HepG2 (cell line): ENCODE measurements around the gene RRP12. TPM values are rescaled to one million over a fixed set of nuclear protein-coding genes. Genes with fewer than 3 reads are reported as not detected.

Source experiments
- ATAC-seq: fragments of 200-7000 bp; cut with Tn5 transposase; 3 replicates; pipeline ENCODE4 v1.9.1; 2020; ENCODE audit warnings: mild to moderate bottlenecking, moderate library complexity
- BruUV-seq: library from RNA; stranded (reverse); fragments of 400-500 nt; replicated peaks from 2 replicates; lab custom pipeline; 2021; lab: Mats Ljungman, UMichigan
- CTCF ChIA-PET: fragments of 300-600 bp; formaldehyde crosslinking; extraction: SDS; loops from one replicate; lab custom pipeline; 2021; ENCODE audit warnings: low total read pairs, inconsistent platforms, low intra/inter-chr PET ratio; lab: Yijun Ruan, JAX
- POLR2A ChIA-PET: fragments of 350-600 bp; sonication (Branson Sonifier 250); formaldehyde crosslinking; loops from one replicate; lab custom pipeline; 2020; ENCODE audit warnings: antibody characterized with exemption, inconsistent platforms; lab: Yijun Ruan, JAX
- DNase-seq: peaks from one replicate; pipeline ENCODE4 v3.0.0-alpha.2; 2015; ENCODE audit warnings: low spot score
- FAIRE-seq: peaks from 3 replicates; lab custom pipeline; 2011; peaks lifted over from hg19 to GRCh38; lab: Jason Lieb, UNC
- H2AFZ ChIP-seq: one replicate; pipeline ENCODE4 v1.6.1; 2011; ENCODE audit warnings: low read length, inconsistent platforms
- H3K27ac ChIP-seq: fragments of 300-600 bp; 3 replicates; pipeline ENCODE4 v1.8.0; 2011; ENCODE audit warnings: mixed run types, mild to moderate bottlenecking, mixed read lengths, low read length, inconsistent platforms; ENCODE audit not compliant: insufficient read depth; ENCODE audit errors: extremely low read length
- H3K27me3 ChIP-seq, 2 experiments: fragments of 200-600 bp in 1 of 2; 2 replicates in 1 of 2; 3 replicates in 1 of 2; pipeline versions ENCODE4 v1.6.0 to v1.8.0; 2011; ENCODE audit warnings: low read length in 2 of 2, mild to moderate bottlenecking in 2 of 2, moderate library complexity in 2 of 2, inconsistent platforms in 1 of 2; ENCODE audit not compliant: insufficient read depth in 2 of 2, control insufficient read depth in 1 of 2
- H3K36me3 ChIP-seq, 2 experiments: fragments of 200-600 bp in 1 of 2; replicated peaks in 1 of 2; 2 replicates in 1 of 2; 3 replicates in 1 of 2; pipeline versions ENCODE4 v1.5.1 to v1.8.0; 2011; ENCODE audit warnings: low read length in 2 of 2, inconsistent platforms in 1 of 2; ENCODE audit not compliant: insufficient read depth in 2 of 2, control insufficient read depth in 1 of 2
- H3K4me1 ChIP-seq: 2 replicates; pipeline ENCODE4 v1.5.1; 2012; ENCODE audit warnings: low read length, inconsistent platforms; ENCODE audit not compliant: insufficient read depth
- H3K4me2 ChIP-seq: 2 replicates; pipeline ENCODE4 v1.6.0; 2011; ENCODE audit warnings: low read depth, low read length, inconsistent platforms
- H3K4me3 ChIP-seq, 3 experiments: fragments of 200-600 bp in 1 of 3; sonication (generic), shearing (Covaris generic) in 1 of 3; replicated peaks in 1 of 3; 2 replicates each; pipeline ENCODE4 v1.5.1; 2011 to 2016; ENCODE audit warnings: low read length in 3 of 3, inconsistent platforms in 2 of 3, low read depth in 2 of 3, mild to moderate bottlenecking in 2 of 3, control low read depth in 1 of 3, mixed read lengths in 1 of 3; ENCODE audit not compliant: insufficient read depth in 1 of 3
- H3K79me2 ChIP-seq: one replicate; pipeline ENCODE4 v1.6.1; 2011; ENCODE audit warnings: low read length, inconsistent platforms; ENCODE audit not compliant: insufficient read depth
- H3K9ac ChIP-seq: 2 replicates; pipeline ENCODE4 v1.6.0; 2011; ENCODE audit warnings: mild to moderate bottlenecking, low read depth, low read length, inconsistent platforms; ENCODE audit not compliant: insufficient read depth
- H3K9me3 ChIP-seq: 2 replicates; pipeline ENCODE4 v1.5.1; 2012; ENCODE audit warnings: mild to moderate bottlenecking, low read length
- H4K20me1 ChIP-seq: 2 replicates; pipeline ENCODE4 v1.6.0; 2011; ENCODE audit warnings: inconsistent platforms, mild to moderate bottlenecking, low read length, moderate library complexity; ENCODE audit not compliant: insufficient read depth
- HDAC6 ChIP-seq: fragments of 200-600 bp; sonication (generic); IDR thresholded peaks from 2 replicates; pipeline ENCODE4 v1.7.0; 2017; ENCODE audit warnings: mild to moderate bottlenecking, antibody characterized with exemption, low read length, low read depth
- MAZ ChIP-seq, 2 experiments: sonication (generic) in 1 of 2; formaldehyde crosslinking in 1 of 2; IDR thresholded peaks; 2 replicates each; pipeline versions ENCODE4 v1.5.0 to v1.6.1; 2012 to 2020; ENCODE audit warnings: low read depth in 2 of 2, mild to moderate bottlenecking in 2 of 2, borderline replicate concordance in 1 of 2, improper control_type of control experiment in 1 of 2, low read length in 1 of 2, missing genetic modification reagents in 1 of 2, moderate library complexity in 1 of 2
- PHF8 ChIP-seq: sonication (generic); formaldehyde crosslinking; IDR thresholded peaks from 2 replicates; pipeline ENCODE4 v1.5.0; 2020; ENCODE audit warnings: missing genetic modification reagents
- ZNF20 ChIP-seq: sonication (generic); formaldehyde crosslinking; IDR thresholded peaks from 2 replicates; pipeline ENCODE4 v1.4.0; 2020; ENCODE audit warnings: mild to moderate bottlenecking, moderate library complexity, missing genetic modification reagents
- ZNF446 ChIP-seq: sonication (generic); formaldehyde crosslinking; IDR thresholded peaks from 2 replicates; pipeline ENCODE4 v1.5.0; 2020; ENCODE audit warnings: mild to moderate bottlenecking, missing genetic modification reagents
- ZNF547 ChIP-seq: sonication (generic); formaldehyde crosslinking; IDR thresholded peaks from 2 replicates; pipeline ENCODE4 v1.5.1; 2020; ENCODE audit warnings: mild to moderate bottlenecking, missing genetic modification reagents
- WGBS: methylation state at CpG from one replicate; pipeline ENCODE4 v1.1.6; 2017; ENCODE audit warnings: low lambda C conversion rate; 5-methylcytosine and 5-hydroxymethylcytosine counted together
- in situ Hi-C: cut with HindIII; loops from 2 replicates; pipeline ENCODE4 v1.10.0; 2017; ENCODE audit warnings: low pct_unique_long_range_greater_than_20kb; ENCODE audit not compliant: extremely low pct_ligation_motif_present
- intact Hi-C: fragments of 100-400 bp; cut with micrococcal nuclease; formaldehyde crosslinking; loops from one replicate; pipeline ENCODE4 v1.10.0; 2022; ENCODE audit not compliant: unreplicated experiment
- polyA plus RNA-seq, 8 experiments: library from polyadenylated mRNA; depleted of rRNA in 3 of 8; stranded (reverse) in 7 of 8; unstranded in 1 of 8; fragments of >200 nt; fragmentation: Illumina TruSeq in 4 of 8; extraction: Trizol in 4 of 8; gene quantifications; 2 replicates each; pipeline versions ENCODE4 v1.2.1 to v1.2.3, GENCODE V29; 2011 to 2016; ENCODE audit warnings: low read depth in 4 of 8, missing spikeins in 1 of 8, mixed read lengths in 1 of 8; ENCODE audit not compliant: insufficient read depth in 1 of 8
- total RNA-seq, 5 experiments: library from RNA; depleted of rRNA; stranded (reverse); fragments of >200 nt; fragmentation: Illumina TruSeq; extraction: Trizol; gene quantifications; 2 replicates each; pipeline ENCODE4 v1.2.3, GENCODE V29; 2016; ENCODE audit warnings: low read depth in 1 of 5
- TF ChIP-seq, protein P1 (sequence below): sonication (generic); formaldehyde crosslinking; IDR thresholded peaks from 2 replicates; pipeline ENCODE4 v1.4.0; 2020; ENCODE audit warnings: missing genetic modification reagents
- TF ChIP-seq, protein P2 (sequence below): sonication (generic); formaldehyde crosslinking; IDR thresholded peaks from 2 replicates; pipeline ENCODE4 v1.4.0; 2020; ENCODE audit warnings: missing genetic modification reagents
- TF ChIP-seq, protein P3 (sequence below): fragments of 450-650 bp; IDR thresholded peaks from 2 replicates; pipeline ENCODE4 v1.6.1; 2016
- TF ChIP-seq, protein P4 (sequence below): sonication (generic); formaldehyde crosslinking; IDR thresholded peaks from 2 replicates; pipeline ENCODE4 v1.4.0; 2020; ENCODE audit warnings: missing genetic modification reagents

Gene RRP12
- total and polyA plus RNA-seq, 2 of the 13 experiments (the other 11 are each of a cell fraction or from before 2014, with no cell fraction given), result 13.2 to 39.4 TPM

DNA sequence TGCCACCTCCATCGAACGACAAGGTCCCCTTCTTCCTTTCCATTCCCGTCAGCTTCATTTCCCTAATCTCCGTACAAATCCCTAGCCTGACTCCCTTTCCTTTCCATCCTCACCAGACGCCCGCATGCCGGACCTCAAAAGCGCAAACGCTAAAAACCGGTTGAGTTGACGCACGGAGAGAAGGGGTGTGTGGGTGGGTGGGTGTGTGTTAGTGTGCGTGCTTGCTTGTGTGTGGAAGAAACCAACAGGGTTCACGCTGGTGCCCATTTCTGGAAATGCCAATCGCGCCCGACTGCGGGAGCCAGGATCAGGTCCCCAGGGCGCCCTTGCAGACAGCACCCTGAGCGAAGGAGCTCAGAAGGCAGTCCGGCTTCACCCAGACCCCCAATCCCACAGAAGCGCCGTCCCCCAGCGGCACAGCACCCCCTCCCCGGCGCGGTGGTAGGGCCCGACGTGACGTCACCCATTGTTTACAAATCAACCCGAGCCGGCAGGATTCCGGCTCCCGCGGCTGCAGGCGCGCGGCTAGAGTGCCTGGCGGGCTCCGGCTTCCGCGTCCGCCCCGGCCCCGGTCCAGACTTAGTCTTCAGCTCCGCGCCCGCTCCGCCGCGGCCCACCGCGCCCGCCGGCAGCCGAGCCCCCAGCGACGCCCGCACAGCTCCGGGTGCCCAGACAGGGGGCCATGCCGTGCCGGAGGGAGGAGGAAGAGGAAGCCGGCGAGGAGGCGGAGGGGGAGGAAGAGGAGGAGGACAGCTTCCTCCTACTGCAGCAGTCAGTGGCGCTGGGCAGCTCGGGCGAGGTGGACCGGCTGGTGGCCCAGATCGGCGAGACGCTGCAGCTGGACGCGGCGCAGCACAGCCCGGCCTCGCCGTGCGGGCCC lies 82.1 kb downstream of the RRP12 start, which contains the start of gene FRAT1:
Gene FRAT1, plus strand, starts transcription at position 500 of the 880 bp plus-strand sequence. Its CDS starts 183 bp downstream, at position 683.
- CTCF ChIA-PET, result interaction anchor here (1.4 to 1.9 kb wide), 2 partner anchors 14 to 40 kb away, joined by 6 read pairs; no protein-coding TSS in a partner anchor
- H4K20me1 ChIP-seq, result no peaks in the 10 kb centered on the region
- intact Hi-C loops (no loop called here), in situ Hi-C loops (no loop called here)
- peaks cover 48% of the 10 kb centered on the region for H3K4me1 ChIP-seq
- FAIRE-seq (peak; percentile 82), ATAC-seq (peak; percentile 82), DNase-seq (peak; percentile 74)
- WGBS, result under 1% methylated on average over 30 of the region's 79 CpGs
- peak within 1 kb of the TSS; percentile 75 to 84 (median 82) for H3K4me3 ChIP-seq
- peak within 1 kb of the TSS; percentile 99 for H3K9ac ChIP-seq
- H2AFZ ChIP-seq, result peak within 1 kb of the TSS; percentile 70
- peak within 1 kb of the TSS; percentile 96 for H3K4me2 ChIP-seq
- H3K27me3 ChIP-seq, result peaks cover 0 to 2% of the 10 kb centered on the region in 2 experiments; a peak in 2 of 5 replicates
- H3K36me3 ChIP-seq, result no peaks in the 10 kb centered on the region
- no TSS peak for BruUV-seq
- peak within 1 kb of the TSS; percentile 97 for H3K27ac ChIP-seq
- H3K9me3 ChIP-seq, result no peaks in the 10 kb centered on the region
- no peaks in the 10 kb centered on the region for H3K79me2 ChIP-seq
- POLR2A ChIA-PET, result interaction anchor here (1.1 to 3.5 kb wide), 4 partner anchors 12 to 40 kb away, joined by 3 to 98 read pairs (median 12); partner anchors contain the start of gene ARHGAP19
- TF ChIP-seq, protein P1, sequence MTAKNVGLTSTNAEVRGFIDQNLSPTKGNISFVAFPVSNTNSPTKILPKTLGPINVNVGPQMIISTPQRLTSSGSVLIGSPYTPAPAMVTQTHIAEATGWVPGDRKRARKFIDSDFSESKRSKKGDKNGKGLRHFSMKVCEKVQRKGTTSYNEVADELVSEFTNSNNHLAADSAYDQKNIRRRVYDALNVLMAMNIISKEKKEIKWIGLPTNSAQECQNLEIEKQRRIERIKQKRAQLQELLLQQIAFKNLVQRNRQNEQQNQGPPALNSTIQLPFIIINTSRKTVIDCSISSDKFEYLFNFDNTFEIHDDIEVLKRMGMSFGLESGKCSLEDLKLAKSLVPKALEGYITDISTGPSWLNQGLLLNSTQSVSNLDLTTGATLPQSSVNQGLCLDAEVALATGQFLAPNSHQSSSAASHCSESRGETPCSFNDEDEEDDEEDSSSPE (CRISPR knock-in tag), result 0 out of 2 replicates have a peak, but pooled peaks have one; percentile 26
- TF ChIP-seq MAZ (IDR thresholded peaks at IDR 0.05; ENCODE audit: borderline replicate concordance, low read depth, low read length), result peak; percentile 46; the same call in 1 of the 2 replicates
- peak; percentile 47; the same call in 1 of the 2 replicates for TF ChIP-seq MAZ (CRISPR knock-in tag; IDR thresholded peaks at IDR 0.05; ENCODE audit: low read depth)
- peak; percentile 36 for TF ChIP-seq PHF8
- no peak for TF ChIP-seq HDAC6
- TF ChIP-seq ZNF446 (CRISPR knock-in tag), result no peak
- TF ChIP-seq, protein P2, sequence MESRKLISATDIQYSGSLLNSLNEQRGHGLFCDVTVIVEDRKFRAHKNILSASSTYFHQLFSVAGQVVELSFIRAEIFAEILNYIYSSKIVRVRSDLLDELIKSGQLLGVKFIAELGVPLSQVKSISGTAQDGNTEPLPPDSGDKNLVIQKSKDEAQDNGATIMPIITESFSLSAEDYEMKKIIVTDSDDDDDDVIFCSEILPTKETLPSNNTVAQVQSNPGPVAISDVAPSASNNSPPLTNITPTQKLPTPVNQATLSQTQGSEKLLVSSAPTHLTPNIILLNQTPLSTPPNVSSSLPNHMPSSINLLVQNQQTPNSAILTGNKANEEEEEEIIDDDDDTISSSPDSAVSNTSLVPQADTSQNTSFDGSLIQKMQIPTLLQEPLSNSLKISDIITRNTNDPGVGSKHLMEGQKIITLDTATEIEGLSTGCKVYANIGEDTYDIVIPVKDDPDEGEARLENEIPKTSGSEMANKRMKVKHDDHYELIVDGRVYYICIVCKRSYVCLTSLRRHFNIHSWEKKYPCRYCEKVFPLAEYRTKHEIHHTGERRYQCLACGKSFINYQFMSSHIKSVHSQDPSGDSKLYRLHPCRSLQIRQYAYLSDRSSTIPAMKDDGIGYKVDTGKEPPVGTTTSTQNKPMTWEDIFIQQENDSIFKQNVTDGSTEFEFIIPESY (CRISPR knock-in tag), result no peak
- 0 out of 2 replicates have a peak, but pooled peaks have one; percentile 65 for TF ChIP-seq ZNF547 (CRISPR knock-in tag)
- no peak for TF ChIP-seq ZNF20 (CRISPR knock-in tag)
- TF ChIP-seq, protein P3, sequence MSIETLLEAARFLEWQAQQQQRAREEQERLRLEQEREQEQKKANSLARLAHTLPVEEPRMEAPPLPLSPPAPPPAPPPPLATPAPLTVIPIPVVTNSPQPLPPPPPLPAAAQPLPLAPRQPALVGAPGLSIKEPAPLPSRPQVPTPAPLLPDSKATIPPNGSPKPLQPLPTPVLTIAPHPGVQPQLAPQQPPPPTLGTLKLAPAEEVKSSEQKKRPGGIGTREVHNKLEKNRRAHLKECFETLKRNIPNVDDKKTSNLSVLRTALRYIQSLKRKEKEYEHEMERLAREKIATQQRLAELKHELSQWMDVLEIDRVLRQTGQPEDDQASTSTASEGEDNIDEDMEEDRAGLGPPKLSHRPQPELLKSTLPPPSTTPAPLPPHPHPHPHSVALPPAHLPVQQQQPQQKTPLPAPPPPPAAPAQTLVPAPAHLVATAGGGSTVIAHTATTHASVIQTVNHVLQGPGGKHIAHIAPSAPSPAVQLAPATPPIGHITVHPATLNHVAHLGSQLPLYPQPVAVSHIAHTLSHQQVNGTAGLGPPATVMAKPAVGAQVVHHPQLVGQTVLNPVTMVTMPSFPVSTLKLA, result peak; percentile 41
- TF ChIP-seq, protein P4, sequence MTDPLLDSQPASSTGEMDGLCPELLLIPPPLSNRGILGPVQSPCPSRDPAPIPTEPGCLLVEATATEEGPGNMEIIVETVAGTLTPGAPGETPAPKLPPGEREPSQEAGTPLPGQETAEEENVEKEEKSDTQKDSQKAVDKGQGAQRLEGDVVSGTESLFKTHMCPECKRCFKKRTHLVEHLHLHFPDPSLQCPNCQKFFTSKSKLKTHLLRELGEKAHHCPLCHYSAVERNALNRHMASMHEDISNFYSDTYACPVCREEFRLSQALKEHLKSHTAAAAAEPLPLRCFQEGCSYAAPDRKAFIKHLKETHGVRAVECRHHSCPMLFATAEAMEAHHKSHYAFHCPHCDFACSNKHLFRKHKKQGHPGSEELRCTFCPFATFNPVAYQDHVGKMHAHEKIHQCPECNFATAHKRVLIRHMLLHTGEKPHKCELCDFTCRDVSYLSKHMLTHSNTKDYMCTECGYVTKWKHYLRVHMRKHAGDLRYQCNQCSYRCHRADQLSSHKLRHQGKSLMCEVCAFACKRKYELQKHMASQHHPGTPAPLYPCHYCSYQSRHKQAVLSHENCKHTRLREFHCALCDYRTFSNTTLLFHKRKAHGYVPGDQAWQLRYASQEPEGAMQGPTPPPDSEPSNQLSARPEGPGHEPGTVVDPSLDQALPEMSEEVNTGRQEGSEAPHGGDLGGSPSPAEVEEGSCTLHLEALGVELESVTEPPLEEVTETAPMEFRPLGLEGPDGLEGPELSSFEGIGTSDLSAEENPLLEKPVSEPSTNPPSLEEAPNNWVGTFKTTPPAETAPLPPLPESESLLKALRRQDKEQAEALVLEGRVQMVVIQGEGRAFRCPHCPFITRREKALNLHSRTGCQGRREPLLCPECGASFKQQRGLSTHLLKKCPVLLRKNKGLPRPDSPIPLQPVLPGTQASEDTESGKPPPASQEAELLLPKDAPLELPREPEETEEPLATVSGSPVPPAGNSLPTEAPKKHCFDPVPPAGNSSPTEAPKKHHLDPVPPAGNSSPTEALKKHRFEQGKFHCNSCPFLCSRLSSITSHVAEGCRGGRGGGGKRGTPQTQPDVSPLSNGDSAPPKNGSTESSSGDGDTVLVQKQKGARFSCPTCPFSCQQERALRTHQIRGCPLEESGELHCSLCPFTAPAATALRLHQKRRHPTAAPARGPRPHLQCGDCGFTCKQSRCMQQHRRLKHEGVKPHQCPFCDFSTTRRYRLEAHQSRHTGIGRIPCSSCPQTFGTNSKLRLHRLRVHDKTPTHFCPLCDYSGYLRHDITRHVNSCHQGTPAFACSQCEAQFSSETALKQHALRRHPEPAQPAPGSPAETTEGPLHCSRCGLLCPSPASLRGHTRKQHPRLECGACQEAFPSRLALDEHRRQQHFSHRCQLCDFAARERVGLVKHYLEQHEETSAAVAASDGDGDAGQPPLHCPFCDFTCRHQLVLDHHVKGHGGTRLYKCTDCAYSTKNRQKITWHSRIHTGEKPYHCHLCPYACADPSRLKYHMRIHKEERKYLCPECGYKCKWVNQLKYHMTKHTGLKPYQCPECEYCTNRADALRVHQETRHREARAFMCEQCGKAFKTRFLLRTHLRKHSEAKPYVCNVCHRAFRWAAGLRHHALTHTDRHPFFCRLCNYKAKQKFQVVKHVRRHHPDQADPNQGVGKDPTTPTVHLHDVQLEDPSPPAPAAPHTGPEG, result no peak; the same call in 1 of the 2 replicates
